Measurements from ENCODE around the gene GCA.

DNA sequence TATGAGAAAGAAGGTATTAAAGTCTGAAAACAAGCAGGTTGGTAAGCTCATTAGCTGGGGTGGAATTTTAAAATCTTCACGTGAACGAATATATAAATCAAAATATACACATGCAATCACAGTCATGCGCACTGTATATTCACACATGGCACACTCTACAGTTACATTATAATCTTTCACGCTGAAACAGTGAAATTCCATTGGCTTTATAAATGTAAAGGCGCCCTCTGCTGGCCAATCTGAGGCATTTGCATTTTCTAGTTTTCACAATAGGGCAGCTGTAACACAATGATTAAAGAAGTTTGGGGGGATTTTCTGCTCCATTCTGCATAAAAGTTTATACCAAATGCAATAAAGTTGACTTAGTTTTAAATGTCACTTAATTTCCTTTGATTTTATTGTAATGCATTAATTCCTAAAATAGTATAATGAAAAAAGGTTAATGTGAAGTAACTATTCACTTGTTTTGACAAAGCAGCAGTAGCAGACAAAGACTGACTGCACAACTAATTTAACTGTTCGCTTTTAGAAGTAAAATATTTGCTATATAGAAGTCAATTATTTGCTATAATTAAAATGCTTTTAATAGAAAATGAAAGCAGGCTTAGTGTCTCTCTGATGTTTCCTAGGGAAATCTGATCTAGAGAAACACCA, 42.7 kb upstream of the GCA start:
- TF ChIP-seq POLR2A (IDR thresholded peaks at IDR 0.05) (no peak), POLR2AphosphoS5 (IDR thresholded peaks at IDR 0.05) (no peak), EP300 (IDR thresholded peaks at IDR 0.05) (no peak)
- TF ChIP-seq, protein P1, sequence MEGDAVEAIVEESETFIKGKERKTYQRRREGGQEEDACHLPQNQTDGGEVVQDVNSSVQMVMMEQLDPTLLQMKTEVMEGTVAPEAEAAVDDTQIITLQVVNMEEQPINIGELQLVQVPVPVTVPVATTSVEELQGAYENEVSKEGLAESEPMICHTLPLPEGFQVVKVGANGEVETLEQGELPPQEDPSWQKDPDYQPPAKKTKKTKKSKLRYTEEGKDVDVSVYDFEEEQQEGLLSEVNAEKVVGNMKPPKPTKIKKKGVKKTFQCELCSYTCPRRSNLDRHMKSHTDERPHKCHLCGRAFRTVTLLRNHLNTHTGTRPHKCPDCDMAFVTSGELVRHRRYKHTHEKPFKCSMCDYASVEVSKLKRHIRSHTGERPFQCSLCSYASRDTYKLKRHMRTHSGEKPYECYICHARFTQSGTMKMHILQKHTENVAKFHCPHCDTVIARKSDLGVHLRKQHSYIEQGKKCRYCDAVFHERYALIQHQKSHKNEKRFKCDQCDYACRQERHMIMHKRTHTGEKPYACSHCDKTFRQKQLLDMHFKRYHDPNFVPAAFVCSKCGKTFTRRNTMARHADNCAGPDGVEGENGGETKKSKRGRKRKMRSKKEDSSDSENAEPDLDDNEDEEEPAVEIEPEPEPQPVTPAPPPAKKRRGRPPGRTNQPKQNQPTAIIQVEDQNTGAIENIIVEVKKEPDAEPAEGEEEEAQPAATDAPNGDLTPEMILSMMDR (IDR thresholded peaks at IDR 0.05), result peak; percentile 49 to 84 (median 70)
